Measurements from ENCODE around the gene SSX4B. TPM values are rescaled to one million over a fixed set of nuclear protein-coding genes. Genes with fewer than 3 reads are reported as not detected.

SSX4B gene
- polyA plus RNA-seq, 1 of the 3 experiments (the other 2 are of a cell fraction) = not detected

DNA sequence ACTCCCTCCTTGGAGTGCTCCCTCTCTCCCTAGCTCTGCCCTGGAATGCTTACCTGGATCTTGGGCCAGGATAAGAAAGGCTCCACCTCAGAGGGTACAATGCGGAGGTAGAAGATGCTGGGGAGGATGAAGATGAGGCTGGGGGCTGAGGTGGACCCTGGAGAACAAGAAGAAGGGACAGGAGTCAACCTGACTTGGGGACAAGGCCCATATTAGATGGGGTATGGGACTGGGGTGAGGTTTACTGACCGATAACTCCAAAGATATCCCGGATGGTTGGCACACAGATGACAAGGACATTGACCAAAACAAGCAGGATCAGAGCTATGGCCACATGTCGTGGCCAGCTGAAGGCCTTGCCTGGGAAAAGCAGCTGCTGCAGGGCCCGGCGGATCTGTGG lies 47.7 kb upstream of the SSX4B start:
- H3K27ac ChIP-seq (ENCODE audit: low read depth in 2 of 2, low read length in 1 of 2) = no peak overlapping the region
- TF ChIP-seq RCOR1 (IDR thresholded peaks at IDR 0.05; ENCODE audit: low read length) = no peak
- TF ChIP-seq NRF1 (IDR thresholded peaks at IDR 0.05; ENCODE audit: low read depth, low read length) = no peak
- TF ChIP-seq EP300 (IDR thresholded peaks at IDR 0.05; ENCODE audit: borderline replicate concordance in 1 of 2, low read depth in 1 of 2, low read length in 1 of 2) = no peak
- TF ChIP-seq RFX5 (IDR thresholded peaks at IDR 0.05; ENCODE audit: low read length) = no peak
- no peak for TF ChIP-seq FOSL2 (IDR thresholded peaks at IDR 0.05; ENCODE audit: borderline replicate concordance, low read depth)
- TF ChIP-seq CHD2 (IDR thresholded peaks at IDR 0.05; ENCODE audit: low read length, partially characterized antibody) = no peak
- TF ChIP-seq, protein P1, sequence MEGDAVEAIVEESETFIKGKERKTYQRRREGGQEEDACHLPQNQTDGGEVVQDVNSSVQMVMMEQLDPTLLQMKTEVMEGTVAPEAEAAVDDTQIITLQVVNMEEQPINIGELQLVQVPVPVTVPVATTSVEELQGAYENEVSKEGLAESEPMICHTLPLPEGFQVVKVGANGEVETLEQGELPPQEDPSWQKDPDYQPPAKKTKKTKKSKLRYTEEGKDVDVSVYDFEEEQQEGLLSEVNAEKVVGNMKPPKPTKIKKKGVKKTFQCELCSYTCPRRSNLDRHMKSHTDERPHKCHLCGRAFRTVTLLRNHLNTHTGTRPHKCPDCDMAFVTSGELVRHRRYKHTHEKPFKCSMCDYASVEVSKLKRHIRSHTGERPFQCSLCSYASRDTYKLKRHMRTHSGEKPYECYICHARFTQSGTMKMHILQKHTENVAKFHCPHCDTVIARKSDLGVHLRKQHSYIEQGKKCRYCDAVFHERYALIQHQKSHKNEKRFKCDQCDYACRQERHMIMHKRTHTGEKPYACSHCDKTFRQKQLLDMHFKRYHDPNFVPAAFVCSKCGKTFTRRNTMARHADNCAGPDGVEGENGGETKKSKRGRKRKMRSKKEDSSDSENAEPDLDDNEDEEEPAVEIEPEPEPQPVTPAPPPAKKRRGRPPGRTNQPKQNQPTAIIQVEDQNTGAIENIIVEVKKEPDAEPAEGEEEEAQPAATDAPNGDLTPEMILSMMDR (IDR thresholded peaks at IDR 0.05) = no peak
- no peak for TF ChIP-seq TCF12 (IDR thresholded peaks at IDR 0.05)
- TF ChIP-seq EZH2phosphoT487 (IDR thresholded peaks at IDR 0.05; ENCODE audit: borderline replicate concordance, low read depth) = no peak
- TF ChIP-seq SMC3 (IDR thresholded peaks at IDR 0.05; ENCODE audit: low read depth, low read length) = no peak
- TF ChIP-seq, protein P2, sequence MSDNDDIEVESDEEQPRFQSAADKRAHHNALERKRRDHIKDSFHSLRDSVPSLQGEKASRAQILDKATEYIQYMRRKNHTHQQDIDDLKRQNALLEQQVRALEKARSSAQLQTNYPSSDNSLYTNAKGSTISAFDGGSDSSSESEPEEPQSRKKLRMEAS (IDR thresholded peaks at IDR 0.05; ENCODE audit: low read depth) = no peak
- TF ChIP-seq, protein P3, sequence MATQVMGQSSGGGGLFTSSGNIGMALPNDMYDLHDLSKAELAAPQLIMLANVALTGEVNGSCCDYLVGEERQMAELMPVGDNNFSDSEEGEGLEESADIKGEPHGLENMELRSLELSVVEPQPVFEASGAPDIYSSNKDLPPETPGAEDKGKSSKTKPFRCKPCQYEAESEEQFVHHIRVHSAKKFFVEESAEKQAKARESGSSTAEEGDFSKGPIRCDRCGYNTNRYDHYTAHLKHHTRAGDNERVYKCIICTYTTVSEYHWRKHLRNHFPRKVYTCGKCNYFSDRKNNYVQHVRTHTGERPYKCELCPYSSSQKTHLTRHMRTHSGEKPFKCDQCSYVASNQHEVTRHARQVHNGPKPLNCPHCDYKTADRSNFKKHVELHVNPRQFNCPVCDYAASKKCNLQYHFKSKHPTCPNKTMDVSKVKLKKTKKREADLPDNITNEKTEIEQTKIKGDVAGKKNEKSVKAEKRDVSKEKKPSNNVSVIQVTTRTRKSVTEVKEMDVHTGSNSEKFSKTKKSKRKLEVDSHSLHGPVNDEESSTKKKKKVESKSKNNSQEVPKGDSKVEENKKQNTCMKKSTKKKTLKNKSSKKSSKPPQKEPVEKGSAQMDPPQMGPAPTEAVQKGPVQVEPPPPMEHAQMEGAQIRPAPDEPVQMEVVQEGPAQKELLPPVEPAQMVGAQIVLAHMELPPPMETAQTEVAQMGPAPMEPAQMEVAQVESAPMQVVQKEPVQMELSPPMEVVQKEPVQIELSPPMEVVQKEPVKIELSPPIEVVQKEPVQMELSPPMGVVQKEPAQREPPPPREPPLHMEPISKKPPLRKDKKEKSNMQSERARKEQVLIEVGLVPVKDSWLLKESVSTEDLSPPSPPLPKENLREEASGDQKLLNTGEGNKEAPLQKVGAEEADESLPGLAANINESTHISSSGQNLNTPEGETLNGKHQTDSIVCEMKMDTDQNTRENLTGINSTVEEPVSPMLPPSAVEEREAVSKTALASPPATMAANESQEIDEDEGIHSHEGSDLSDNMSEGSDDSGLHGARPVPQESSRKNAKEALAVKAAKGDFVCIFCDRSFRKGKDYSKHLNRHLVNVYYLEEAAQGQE (IDR thresholded peaks at IDR 0.05; ENCODE audit: low read depth, low read length) = no peak
- no peak for TF ChIP-seq MXI1 (IDR thresholded peaks at IDR 0.05; ENCODE audit: low read depth, low read length)
- CTCF ChIA-PET = interaction anchor here (0.9 kb wide), 1 partner anchor 15 kb away, joined by 3 read pairs; no protein-coding TSS in a partner anchor
- H3K9me2 ChIP-seq = no peaks in the 10 kb centered on the region
- no peaks in the 10 kb centered on the region for H3K36me3 ChIP-seq (replicated peaks in 1 of 2; ENCODE audit: control insufficient read depth in 1 of 2, insufficient read depth in 2 of 2, low read length in 1 of 2)
- no peak overlapping the region for H2AFZ ChIP-seq (ENCODE audit: low read depth)
- no peak overlapping the region for H3K4me3 ChIP-seq (ENCODE audit: low read depth in 2 of 2, low read length in 1 of 2)
- no peaks in the 10 kb centered on the region for H3K79me2 ChIP-seq (ENCODE audit: insufficient read depth)
- no peaks in the 10 kb centered on the region for H3K9me3 ChIP-seq
- H3K27me3 ChIP-seq (ENCODE audit: insufficient read depth) = no peaks in the 10 kb centered on the region; the same call in 1 of the 2 replicates
- no peak overlapping the region for H3K4me2 ChIP-seq
- DNase-seq = no peak
- no peak overlapping the region for H3K9ac ChIP-seq
- POLR2A ChIA-PET = no interaction called here
- H4K20me1 ChIP-seq (ENCODE audit: insufficient read depth) = no peaks in the 10 kb centered on the region
- H3F3A ChIP-seq (replicated peaks; ENCODE audit: insufficient read depth) = no peaks in the 10 kb centered on the region
- 38% methylated on average over 5 of the region's 6 CpGs for WGBS (ENCODE audit: low lambda C conversion rate)
- no peaks in the 10 kb centered on the region for H3K4me1 ChIP-seq (ENCODE audit: control insufficient read depth in 1 of 2, insufficient read depth in 2 of 2, low read depth in 1 of 2, low read length in 1 of 2)

All from SK-N-SH (cell line).